Measurements from ENCODE around the gene SNRNP35.

SNRNP35 gene

GRCh38 chr12:123499332-123499731 lies 41.4 kb downstream of the SNRNP35 start:
- TF ChIP-seq TAF1 (IDR thresholded peaks at IDR 0.05; ENCODE audit: borderline replicate concordance, insufficient read depth, low read length) (no peak), SIN3A (IDR thresholded peaks at IDR 0.05; ENCODE audit: borderline replicate concordance, insufficient read depth, low read length) (no peak), POLR2AphosphoS5 (IDR thresholded peaks at IDR 0.05; ENCODE audit: low read depth, low read length) (no peak)

GRCh38 chr12:123502163-123502704 lies 44.3 kb downstream of the SNRNP35 start:
- TF ChIP-seq POLR2AphosphoS5 (IDR thresholded peaks at IDR 0.05; ENCODE audit: low read depth, low read length) (no peak), SIN3A (IDR thresholded peaks at IDR 0.05; ENCODE audit: borderline replicate concordance, insufficient read depth, low read length) (no peak), TAF1 (IDR thresholded peaks at IDR 0.05; ENCODE audit: borderline replicate concordance, insufficient read depth, low read length) (no peak), REST (IDR thresholded peaks at IDR 0.05; ENCODE audit: insufficient read depth in 1 of 2, low read depth in 2 of 2, low read length in 2 of 2) (no peak), FOXP2 (optimal IDR thresholded peaks at IDR 0.05; ENCODE audit: borderline replicate concordance, extremely low read depth, extremely low read length, insufficient read depth) (no peak)

- TF ChIP-seq FOXP2 (optimal IDR thresholded peaks at IDR 0.05; ENCODE audit: borderline replicate concordance, extremely low read depth, extremely low read length, insufficient read depth), result no peak
- TF ChIP-seq POLR2AphosphoS5 (IDR thresholded peaks at IDR 0.05; ENCODE audit: low read depth, low read length), result no peak
- no peak for TF ChIP-seq TAF1 (IDR thresholded peaks at IDR 0.05; ENCODE audit: borderline replicate concordance, insufficient read depth, low read length)
- no peak for TF ChIP-seq REST (IDR thresholded peaks at IDR 0.05; ENCODE audit: insufficient read depth in 1 of 2, low read depth in 2 of 2, low read length in 2 of 2)
- TF ChIP-seq SIN3A (IDR thresholded peaks at IDR 0.05; ENCODE audit: borderline replicate concordance, insufficient read depth, low read length), result no peak
These were observed 48.3 kb downstream of the SNRNP35 start for GRCh38 chr12:123506059-123506842.

- no peak for TF ChIP-seq TAF1 (IDR thresholded peaks at IDR 0.05; ENCODE audit: borderline replicate concordance, insufficient read depth, low read length)
- no peak for TF ChIP-seq FOXP2 (optimal IDR thresholded peaks at IDR 0.05; ENCODE audit: borderline replicate concordance, extremely low read depth, extremely low read length, insufficient read depth)
- TF ChIP-seq SIN3A (IDR thresholded peaks at IDR 0.05; ENCODE audit: borderline replicate concordance, insufficient read depth, low read length), result no peak
- no peak for TF ChIP-seq POLR2AphosphoS5 (IDR thresholded peaks at IDR 0.05; ENCODE audit: low read depth, low read length)
- no peak for TF ChIP-seq REST (IDR thresholded peaks at IDR 0.05; ENCODE audit: insufficient read depth in 1 of 2, low read depth in 2 of 2, low read length in 2 of 2)
These were observed 48.9 kb downstream of the SNRNP35 start for GRCh38 chr12:123506843-123507236.

GRCh38 chr12:123512838-123513665 lies 55.1 kb downstream of the SNRNP35 start:
- TF ChIP-seq FOXP2 (optimal IDR thresholded peaks at IDR 0.05; ENCODE audit: borderline replicate concordance, extremely low read depth, extremely low read length, insufficient read depth), result no peak
